HL-60 (cell line): ENCODE results near the gene IMMP2L.

ENCODE experiments used
- CTCF ChIP-seq: IDR thresholded peaks from one replicate; pipeline ENCODE4 v1.5.1; 2011; ENCODE audit warnings: low read length, control low read depth, inconsistent platforms; ENCODE audit not compliant: insufficient read depth
- POLR2AphosphoS5 ChIP-seq: IDR thresholded peaks from 2 replicates; pipeline ENCODE4 v1.6.1; 2012; ENCODE audit warnings: low read depth
- TF ChIP-seq, protein P1 (sequence below): IDR thresholded peaks from 2 replicates; pipeline ENCODE4 v1.6.1; 2012; ENCODE audit warnings: low read depth; ENCODE audit not compliant: insufficient replicate concordance

DNA sequence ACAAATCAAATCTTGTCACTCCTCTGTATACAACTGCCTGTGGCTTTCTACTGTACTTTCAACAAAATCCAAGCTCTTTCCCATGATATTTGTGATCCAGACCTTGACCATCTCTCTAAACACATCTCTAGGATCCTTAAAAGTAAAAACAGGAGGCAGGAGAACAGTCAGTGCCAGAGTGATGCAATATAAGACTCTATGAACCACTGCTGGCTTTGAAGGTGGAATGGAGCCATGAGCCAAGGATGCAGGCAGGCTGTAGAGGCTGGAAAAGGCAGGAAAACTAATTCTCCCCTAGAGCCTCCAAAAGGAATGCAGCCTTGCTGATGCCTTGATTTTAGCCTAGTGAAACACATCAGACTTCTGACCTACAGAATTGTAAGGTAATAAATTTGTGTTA lies 516.8 kb downstream of the IMMP2L start:
- TF ChIP-seq POLR2AphosphoS5 = no peak
- TF ChIP-seq, protein P1, sequence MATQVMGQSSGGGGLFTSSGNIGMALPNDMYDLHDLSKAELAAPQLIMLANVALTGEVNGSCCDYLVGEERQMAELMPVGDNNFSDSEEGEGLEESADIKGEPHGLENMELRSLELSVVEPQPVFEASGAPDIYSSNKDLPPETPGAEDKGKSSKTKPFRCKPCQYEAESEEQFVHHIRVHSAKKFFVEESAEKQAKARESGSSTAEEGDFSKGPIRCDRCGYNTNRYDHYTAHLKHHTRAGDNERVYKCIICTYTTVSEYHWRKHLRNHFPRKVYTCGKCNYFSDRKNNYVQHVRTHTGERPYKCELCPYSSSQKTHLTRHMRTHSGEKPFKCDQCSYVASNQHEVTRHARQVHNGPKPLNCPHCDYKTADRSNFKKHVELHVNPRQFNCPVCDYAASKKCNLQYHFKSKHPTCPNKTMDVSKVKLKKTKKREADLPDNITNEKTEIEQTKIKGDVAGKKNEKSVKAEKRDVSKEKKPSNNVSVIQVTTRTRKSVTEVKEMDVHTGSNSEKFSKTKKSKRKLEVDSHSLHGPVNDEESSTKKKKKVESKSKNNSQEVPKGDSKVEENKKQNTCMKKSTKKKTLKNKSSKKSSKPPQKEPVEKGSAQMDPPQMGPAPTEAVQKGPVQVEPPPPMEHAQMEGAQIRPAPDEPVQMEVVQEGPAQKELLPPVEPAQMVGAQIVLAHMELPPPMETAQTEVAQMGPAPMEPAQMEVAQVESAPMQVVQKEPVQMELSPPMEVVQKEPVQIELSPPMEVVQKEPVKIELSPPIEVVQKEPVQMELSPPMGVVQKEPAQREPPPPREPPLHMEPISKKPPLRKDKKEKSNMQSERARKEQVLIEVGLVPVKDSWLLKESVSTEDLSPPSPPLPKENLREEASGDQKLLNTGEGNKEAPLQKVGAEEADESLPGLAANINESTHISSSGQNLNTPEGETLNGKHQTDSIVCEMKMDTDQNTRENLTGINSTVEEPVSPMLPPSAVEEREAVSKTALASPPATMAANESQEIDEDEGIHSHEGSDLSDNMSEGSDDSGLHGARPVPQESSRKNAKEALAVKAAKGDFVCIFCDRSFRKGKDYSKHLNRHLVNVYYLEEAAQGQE = no peak
- no peak for TF ChIP-seq CTCF
